Activated T-helper 1 cell treated with anti-CD3 and anti-CD28 coated beads, Interleukin-2, amount 50 U/mL, for 16 hours (primary cell): ENCODE results near the gene XRCC4.
"Not testable (repeated sequence)": the region's sequence is repeated elsewhere in the genome, so short reads cannot be mapped to it uniquely, and the experiment has no call there.

Source experiments
- DNase-seq, 2 donors: peaks; one replicate each; pipeline ENCODE4 v3.0.0-alpha.2; 2020; ENCODE audit warnings: low read depth in 1 of 2, low spot score in 1 of 2

The XRCC4 gene

DNA sequence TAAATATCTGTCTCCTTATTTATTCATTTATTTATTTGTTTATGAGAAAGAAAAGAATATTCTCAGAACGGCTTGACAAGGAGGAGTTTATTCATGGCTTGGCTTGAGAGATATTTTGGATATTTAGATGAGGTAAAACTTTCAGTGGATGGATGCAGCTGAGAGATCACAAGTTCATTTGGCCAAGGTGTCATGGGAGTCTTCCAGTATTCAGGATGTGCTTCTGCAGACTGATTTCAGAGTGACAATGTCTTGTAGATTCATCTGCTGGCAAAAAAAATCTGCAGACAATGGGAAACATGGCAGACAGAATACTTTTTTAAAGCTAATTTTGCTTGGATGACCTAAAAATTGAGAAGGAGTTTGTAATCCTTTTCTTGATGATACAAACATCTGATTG, 38.5 kb downstream of the XRCC4 start:
- DNase-seq = no peak

- no peak for DNase-seq
Observed at GRCh38 chr5:83118471-83118870, 41.1 kb downstream of the XRCC4 start.

DNA sequence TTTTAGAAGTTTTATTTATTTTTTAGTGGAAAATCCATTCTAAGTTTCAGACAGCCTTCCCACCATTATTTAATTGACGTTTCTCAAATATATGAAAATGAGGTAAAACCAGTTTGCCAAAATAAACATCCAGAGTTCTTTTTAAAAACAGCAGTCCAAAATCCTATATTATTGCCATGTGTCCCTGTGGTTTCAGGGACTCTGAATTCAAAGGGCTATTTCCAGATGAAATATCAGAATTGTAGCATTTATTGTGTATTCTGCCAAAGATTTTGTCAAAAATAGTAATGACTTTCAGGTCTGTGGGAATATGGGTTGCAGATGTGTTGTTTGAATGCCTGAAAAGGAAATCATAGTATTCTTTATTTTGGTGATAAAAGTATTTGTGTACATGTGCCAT, 41.6 kb downstream of the XRCC4 start:
- DNase-seq = no peak

GRCh38 chr5:83124593-83124992, 47.2 kb downstream of the XRCC4 start:
- no peak for DNase-seq

GRCh38 chr5:83125560-83125959, 48.2 kb downstream of the XRCC4 start:
- no peak for DNase-seq

GRCh38 chr5:83126501-83126900, 49.2 kb downstream of the XRCC4 start:
- DNase-seq = no peak

DNA sequence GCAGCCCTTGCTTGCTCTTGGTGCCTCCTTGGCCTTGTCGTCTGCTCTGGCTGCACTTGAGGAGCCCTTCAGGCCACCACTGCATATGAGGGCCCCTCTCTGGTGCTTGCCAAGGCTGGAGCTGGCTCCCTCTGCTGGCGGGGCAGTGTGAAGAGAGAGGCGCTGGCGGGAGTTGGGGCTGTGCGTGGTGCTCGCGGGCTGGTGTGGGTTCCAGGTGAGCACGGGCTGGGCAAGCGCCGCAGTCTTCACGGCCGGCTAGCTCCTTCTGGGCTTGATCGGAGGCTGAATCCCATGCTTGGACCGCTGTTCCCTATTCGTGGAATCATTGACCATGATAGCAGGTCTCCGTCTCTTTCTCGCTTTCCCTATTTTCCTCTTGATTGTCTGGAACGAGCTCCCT, 56.5 kb downstream of the XRCC4 start:
- DNase-seq = no peak

DNA sequence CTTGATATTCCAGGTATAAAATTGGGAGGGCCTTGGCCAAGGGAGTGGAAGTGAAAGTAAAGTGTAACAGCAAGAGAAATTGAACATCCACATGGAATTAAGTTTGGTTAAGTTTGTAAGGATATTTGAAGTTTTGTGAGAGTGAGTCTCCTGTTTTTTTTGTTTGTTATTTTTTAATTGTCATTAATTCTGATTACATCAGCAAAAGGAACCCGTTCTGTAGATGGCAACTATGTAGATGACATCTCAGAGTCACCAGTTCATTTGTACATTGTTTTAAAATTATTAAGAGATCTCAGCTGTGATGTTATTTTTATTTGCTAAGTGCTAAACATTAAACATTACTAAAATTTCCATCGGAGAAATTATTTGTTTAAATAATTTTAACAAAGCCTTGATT, 65.2 kb downstream of the XRCC4 start:
- no peak for DNase-seq

DNA sequence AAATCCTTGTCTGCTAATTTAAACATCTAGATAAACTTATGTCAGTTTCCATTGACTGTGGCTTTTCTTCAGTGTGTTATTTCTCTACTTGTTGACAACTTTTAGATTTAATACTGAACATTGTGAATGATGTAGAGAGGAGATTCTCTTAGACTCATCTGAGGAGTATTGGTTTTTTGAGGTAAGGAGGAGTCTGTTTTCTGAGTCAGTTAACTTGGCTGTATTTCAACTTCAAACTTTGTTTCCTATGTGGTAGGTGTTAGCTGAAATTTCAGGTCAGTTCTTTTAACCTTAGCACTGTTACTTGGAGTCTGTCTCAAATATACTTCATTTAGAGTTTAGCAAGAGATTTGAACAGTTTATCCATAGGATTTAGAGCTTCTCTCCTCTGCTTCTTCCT, 67.9 kb downstream of the XRCC4 start:
- no peak for DNase-seq

- no peak for DNase-seq
Observed at GRCh38 chr5:83145882-83146331, 68.6 kb downstream of the XRCC4 start.

DNA sequence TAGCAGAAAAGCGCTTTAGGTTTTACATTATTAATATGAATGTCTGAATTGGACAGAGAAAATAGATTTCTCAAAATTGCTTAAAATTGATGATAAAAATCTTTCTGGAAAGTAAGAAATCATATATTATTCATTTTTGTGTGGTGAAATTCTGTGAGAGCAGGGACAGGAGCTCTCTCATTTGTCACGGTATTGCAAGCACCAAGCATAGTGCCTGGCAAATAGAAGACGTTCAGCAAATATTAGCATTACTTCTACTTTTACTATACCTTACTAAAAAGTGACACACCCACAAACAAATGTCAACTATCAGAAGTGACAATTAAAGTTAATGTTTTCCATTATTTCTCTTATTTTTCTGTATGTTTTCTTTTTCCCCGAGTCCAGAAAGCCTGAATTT, 69.1 kb downstream of the XRCC4 start:
- DNase-seq = no peak

DNA sequence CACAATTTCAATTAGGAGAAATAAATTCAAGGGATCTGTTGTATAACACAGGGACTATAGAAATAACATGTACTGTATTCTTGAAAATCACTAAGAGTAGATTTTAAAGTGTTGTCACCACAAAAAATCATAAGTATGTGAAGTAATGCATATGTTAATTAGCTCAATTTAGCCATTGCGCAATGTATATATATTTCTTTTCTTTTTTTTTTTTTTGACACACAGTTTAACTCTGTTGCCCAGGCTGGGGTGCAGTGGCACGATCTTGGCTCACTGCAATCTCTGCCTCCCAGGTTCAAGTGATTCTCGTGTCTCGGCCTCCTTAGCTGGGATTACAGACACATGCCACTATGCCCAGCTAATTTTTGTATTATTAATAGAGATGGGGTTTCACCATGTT, 70.2 kb downstream of the XRCC4 start:
- no peak for DNase-seq

GRCh38 chr5:83148370-83148769, 71.0 kb downstream of the XRCC4 start:
- no peak for DNase-seq

- no peak for DNase-seq
Observed at GRCh38 chr5:83149671-83150070, 72.3 kb downstream of the XRCC4 start.

- no peak for DNase-seq
Observed at GRCh38 chr5:83151821-83152220, 74.5 kb downstream of the XRCC4 start.

DNA sequence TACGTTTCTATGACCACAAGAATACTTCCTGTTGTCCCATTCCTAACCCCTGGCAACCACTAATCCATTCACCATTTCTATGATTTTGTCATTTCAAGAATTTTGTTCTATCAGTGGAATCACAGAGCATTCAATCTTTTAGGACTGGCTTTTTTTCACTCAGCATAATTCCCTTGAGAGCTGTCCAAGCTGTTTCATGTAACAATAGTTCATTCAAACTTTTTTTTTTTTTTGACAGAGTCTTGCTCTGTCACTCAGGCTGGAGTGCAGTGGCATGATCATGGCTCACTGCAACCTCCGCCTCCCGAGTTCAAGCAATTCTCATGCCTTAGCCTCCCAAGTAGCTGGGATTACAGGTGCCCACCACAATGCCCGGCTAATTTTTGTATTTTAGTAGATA, 75.6 kb downstream of the XRCC4 start:
- DNase-seq = not testable (repeated sequence)

GRCh38 chr5:83156001-83156400, 78.7 kb downstream of the XRCC4 start:
- DNase-seq = no peak

DNA sequence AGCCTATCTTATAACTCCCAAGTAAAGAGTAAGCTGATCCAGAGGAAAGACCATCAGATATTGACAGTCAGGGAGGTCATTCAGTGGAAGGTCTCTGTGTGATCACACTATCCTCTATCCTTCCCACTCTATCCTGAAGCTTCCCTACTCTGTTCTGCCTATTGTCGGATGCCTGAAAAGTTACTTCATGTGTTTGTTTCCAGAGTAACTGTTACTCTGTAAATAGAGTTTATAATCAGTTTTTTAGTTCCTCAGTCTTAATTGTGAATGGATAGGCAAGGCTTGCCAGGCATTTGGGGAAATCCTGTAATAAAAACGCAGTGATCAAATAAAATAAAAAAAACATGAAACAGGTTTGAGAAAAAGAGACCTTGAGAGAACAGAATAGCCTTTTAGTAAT, 79.8 kb downstream of the XRCC4 start:
- no peak for DNase-seq

DNA sequence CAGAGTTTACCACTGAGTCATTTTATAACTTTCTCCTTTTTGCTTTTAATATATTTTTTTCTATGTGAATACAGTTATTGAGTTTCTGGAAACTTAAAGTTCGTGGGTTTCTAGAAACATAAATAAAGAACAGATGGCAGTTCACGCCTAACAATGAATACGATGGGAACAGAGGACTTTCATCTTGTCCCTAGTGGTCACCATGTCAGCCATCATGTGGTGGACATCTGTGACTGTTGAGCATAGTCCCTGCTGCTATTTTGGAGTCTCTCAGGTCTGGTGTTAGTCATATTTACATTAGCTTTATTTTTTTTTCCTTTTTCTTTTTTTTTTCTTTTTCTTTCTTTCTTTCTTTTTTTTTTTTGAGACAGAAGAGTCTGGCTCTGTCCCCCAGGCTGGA, 85.3 kb downstream of the XRCC4 start:
- no peak for DNase-seq

GRCh38 chr5:83167538-83167937, 90.2 kb downstream of the XRCC4 start:
- DNase-seq = no peak

DNA sequence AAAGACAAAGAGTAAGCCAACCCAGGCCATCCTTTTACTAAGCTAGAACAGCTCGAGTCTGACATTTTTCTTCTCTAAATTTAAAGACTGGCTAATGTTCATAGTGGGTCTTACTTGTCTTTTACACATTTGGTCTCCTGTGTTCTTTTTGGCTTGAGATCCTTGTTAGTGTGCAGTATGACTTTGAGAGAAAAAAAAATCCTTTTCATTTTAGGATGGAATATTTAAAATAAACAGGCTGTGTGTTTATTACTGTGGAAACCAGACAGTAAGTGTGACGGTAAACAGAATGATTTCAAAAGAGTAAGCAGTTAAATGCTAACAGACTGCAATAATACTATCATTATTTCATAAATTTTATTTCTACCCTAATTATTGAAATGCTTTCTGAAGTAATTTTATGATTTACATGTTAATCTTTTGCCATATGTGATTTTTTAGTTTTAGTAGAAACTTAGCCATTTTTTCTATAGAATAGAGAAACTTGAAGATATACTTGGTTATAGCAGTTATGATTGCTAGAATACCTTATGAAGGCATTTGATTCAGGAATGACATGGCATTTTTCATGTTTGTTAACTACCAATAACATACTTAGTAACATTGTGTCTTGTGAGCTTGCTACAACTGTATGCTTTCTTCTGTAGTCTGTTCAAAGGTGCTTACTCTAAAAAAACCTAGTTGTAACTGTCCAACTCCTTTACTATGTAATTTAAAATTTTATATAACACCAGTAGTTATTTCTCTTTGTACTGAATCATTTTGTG, 92.4 kb downstream of the XRCC4 start:
- DNase-seq = no peak

DNA sequence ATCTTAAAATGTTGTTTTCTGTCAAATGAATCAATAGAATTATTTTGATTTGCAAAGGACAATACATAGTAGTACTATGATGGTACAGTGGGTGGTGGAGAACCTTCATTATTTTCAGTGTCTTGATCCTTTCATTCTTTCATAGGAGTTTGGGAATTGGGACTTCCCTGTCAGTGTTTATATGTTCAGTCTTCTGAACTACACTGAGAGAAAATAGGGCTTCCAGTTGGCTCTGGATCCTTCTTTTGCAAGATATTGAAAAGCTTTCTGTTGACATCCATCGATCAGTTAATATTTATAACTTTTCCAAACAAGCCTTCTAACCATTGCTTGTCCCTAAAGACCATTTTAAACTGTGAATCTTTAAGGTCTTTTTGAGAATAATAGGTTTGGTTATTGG, 94.7 kb downstream of the XRCC4 start:
- DNase-seq = no peak

DNA sequence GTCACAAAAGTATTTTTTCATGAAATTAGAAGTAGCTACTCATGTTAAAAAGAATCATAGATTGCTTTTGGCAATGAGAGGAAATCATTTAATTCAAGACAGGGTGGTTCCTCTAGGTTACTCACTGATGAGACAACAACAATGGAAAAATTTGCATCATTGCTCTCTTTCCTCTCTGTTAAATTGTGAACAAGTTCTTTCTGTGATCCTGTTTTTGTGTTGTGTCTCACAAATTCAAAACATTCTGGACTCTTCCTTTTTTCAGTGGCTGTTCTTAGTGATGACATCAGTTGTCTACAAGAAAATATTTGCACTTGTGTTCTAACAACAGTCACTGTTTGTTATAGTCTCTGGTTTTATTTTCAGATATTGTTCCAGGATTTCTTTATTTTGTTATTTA, 95.3 kb downstream of the XRCC4 start:
- no peak for DNase-seq
